HFFc6 (cell line): ENCODE results near the gene DSC2. TPM values are rescaled to one million over a fixed set of nuclear protein-coding genes. Genes with fewer than 3 reads are reported as not detected.

Experiments used
- DNase-seq: peaks from one replicate; pipeline ENCODE4 v3.0.0-alpha.2; 2018
- H3K27ac Mint-ChIP-seq: 2 replicates; pipeline ENCODE4 v1.8.0; 2020; ENCODE audit warnings: mild to moderate bottlenecking, mixed read lengths
- H3K27me3 Mint-ChIP-seq: 2 replicates; pipeline ENCODE4 v1.8.0; 2021; ENCODE audit warnings: mild to moderate bottlenecking, moderate library complexity, mixed read lengths; ENCODE audit not compliant: insufficient read depth
- H3K36me3 Mint-ChIP-seq: 2 replicates; pipeline ENCODE4 v1.8.0; 2021; ENCODE audit warnings: low read depth, mixed read lengths
- H3K4me1 Mint-ChIP-seq: 2 replicates; pipeline ENCODE4 v1.8.0; 2020; ENCODE audit warnings: low read depth, mixed read lengths
- H3K4me3 Mint-ChIP-seq: 2 replicates; pipeline ENCODE4 v1.8.0; 2020; ENCODE audit warnings: mild to moderate bottlenecking, moderate library complexity, mixed read lengths
- H3K9me3 Mint-ChIP-seq: 2 replicates; pipeline ENCODE4 v1.8.0; 2020; ENCODE audit warnings: mild to moderate bottlenecking, mixed read lengths
- total RNA-seq, 6 experiments: library from RNA; stranded (reverse); fragmentation: NEBNext Ultra II Directional; extraction: Animal tissue kit (Norgen Biotek cat#: 25700); gene quantifications; 2 replicates in 1 of 6; 3 replicates in 5 of 6; pipeline ENCODE4 v1.2.3, GENCODE V29; 2021
- TF ChIP-seq, protein P1 (sequence below): fragments of 200-600 bp; sonication (generic); IDR thresholded peaks from 2 replicates; pipeline ENCODE4 v1.5.0; 2021; ENCODE audit warnings: antibody characterized with exemption, mild to moderate bottlenecking

The DSC2 gene
- total RNA-seq, 6 experiments from 2014 or later: not detected

DNA sequence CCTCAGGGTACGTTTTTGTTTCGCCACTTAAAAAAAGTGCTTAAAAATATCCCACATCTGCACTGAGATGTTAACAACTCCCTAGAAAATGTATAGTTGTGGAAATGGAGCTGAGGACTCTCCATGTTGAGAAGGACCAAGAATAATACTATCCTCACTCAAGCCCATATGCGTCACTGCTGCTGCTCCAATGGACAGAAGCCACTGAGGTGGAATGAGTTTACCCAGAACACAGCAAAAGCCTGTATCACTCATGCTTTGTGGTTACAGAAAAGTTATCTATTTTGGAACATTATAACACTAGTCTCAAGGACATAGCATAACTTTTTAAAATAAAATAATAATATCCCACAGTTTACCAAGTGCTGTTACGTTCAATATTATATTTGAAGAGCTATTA lies 91.6 kb downstream of the DSC2 start:
- Mint-ChIP-seq H3K4me3 (no peak overlapping the region), H3K36me3 (no peaks in the 10 kb centered on the region), H3K27ac (no peak overlapping the region), H3K9me3 (peaks cover 3% of the 10 kb centered on the region), H3K4me1 (no peaks in the 10 kb centered on the region), H3K27me3 (no peaks in the 10 kb centered on the region)
- no peak for DNase-seq
- TF ChIP-seq, protein P1, sequence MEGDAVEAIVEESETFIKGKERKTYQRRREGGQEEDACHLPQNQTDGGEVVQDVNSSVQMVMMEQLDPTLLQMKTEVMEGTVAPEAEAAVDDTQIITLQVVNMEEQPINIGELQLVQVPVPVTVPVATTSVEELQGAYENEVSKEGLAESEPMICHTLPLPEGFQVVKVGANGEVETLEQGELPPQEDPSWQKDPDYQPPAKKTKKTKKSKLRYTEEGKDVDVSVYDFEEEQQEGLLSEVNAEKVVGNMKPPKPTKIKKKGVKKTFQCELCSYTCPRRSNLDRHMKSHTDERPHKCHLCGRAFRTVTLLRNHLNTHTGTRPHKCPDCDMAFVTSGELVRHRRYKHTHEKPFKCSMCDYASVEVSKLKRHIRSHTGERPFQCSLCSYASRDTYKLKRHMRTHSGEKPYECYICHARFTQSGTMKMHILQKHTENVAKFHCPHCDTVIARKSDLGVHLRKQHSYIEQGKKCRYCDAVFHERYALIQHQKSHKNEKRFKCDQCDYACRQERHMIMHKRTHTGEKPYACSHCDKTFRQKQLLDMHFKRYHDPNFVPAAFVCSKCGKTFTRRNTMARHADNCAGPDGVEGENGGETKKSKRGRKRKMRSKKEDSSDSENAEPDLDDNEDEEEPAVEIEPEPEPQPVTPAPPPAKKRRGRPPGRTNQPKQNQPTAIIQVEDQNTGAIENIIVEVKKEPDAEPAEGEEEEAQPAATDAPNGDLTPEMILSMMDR: no peak

Other genes starting within 250 kb of the DSC2 start
- gene DSC3, start 59.7 kb downstream of the DSC2 start, total RNA-seq: not detected
- not detected for gene DSC1, start 60.4 kb upstream of the DSC2 start, total RNA-seq
- gene DSG1, start 215.7 kb upstream of the DSC2 start, total RNA-seq: not detected